Prostate gland (tissue), 2 donors: ENCODE results near the gene CDK14. TPM values are rescaled to one million over a fixed set of nuclear protein-coding genes. Genes with fewer than 3 reads are reported as not detected.

Experiments used
- DNase-seq: peaks from one replicate; pipeline ENCODE4 v3.0.0-alpha.2; 2019; ENCODE audit warnings: low spot score
- H3K27ac ChIP-seq, 2 donors: fragments of 200-600 bp; sonication (generic); 2 replicates each; pipeline ENCODE4 v1.5.1; 2017 to 2019
- H3K27me3 ChIP-seq: fragments of 200-600 bp; sonication (generic); replicated peaks from 2 replicates; pipeline ENCODE4 v1.5.1; 2019; ENCODE audit not compliant: insufficient read depth
- H3K36me3 ChIP-seq, 2 donors: fragments of 200-600 bp; sonication (generic); 1 replicate in 1 of 2; 2 replicates in 1 of 2; pipeline versions ENCODE4 v1.5.1 to v1.8.1; 2017 to 2019
- H3K4me1 ChIP-seq: fragments of 200-600 bp; sonication (generic); replicated peaks from 2 replicates; pipeline ENCODE4 v1.5.1; 2019
- H3K4me3 ChIP-seq, 2 donors: fragments of 200-600 bp; sonication (generic); 2 replicates each; pipeline ENCODE4 v1.5.1; 2017 to 2019
- H3K9me3 ChIP-seq: fragments of 200-600 bp; sonication (generic); 2 replicates; pipeline ENCODE4 v1.5.1; 2017
- POLR2A ChIP-seq: fragments of 450-650 bp; IDR thresholded peaks from one replicate; pipeline ENCODE4 v1.6.1; 2016; ENCODE audit warnings: antibody characterized with exemption, mild to moderate bottlenecking
- POLR2AphosphoS5 ChIP-seq: sonication (generic); formaldehyde crosslinking; IDR thresholded peaks from one replicate; pipeline ENCODE4 v1.6.1; 2017; ENCODE audit warnings: antibody characterized with exemption
- WGBS: methylation state at CpG from one replicate; pipeline ENCODE4 v1.1.5; 2018; 5-methylcytosine and 5-hydroxymethylcytosine counted together
- intact Hi-C: fragments of 100-400 bp; cut with DNase I; formaldehyde crosslinking; loops from one replicate; pipeline ENCODE4 v1.14.2; 2022
- total RNA-seq, 2 donors: library from RNA; depleted of rRNA; stranded (reverse); fragments of >200 nt; gene quantifications; one replicate each; pipeline ENCODE4 v1.1.0, GENCODE V29; 2016
- TF ChIP-seq, protein P1 (sequence below), 4 experiments: fragments of 200-600 bp in 2 of 4; fragments of 450-650 bp in 2 of 4; sonication (generic) in 2 of 4; IDR thresholded peaks; 1 replicate in 3 of 4; 2 replicates in 1 of 4; pipeline ENCODE4 v1.5.1; 2016 to 2019; ENCODE audit warnings: antibody characterized with exemption in 4 of 4, mild to moderate bottlenecking in 2 of 4, moderate library complexity in 2 of 4

CDK14 gene
- total RNA-seq, 2 donors from 2014 or later: 13.7 to 20.7 TPM

DNA sequence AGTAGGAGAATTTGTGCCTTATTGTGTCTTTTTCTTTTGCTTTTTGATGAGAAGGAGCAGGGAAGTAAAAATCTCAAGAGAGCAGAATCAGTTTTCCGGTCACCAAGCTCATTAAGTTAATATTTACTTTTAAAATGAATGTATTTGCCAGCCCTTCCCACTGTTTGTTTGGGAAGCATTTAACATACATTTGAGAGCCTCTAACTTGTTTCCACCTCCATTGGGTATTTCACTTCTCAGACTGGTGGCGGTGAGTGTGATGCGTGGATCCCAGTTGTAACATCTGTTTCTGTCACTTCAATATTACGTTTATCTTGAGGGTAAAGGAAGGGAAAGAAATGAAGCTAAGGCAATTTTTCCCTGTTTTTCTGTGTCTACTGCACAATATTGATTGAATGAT lies 22.8 kb downstream of the CDK14 start:
- 52% methylated on average over 4 of the region's 4 CpGs for WGBS
- TF ChIP-seq POLR2A (no peak), POLR2AphosphoS5 (no peak)
- TF ChIP-seq, protein P1, sequence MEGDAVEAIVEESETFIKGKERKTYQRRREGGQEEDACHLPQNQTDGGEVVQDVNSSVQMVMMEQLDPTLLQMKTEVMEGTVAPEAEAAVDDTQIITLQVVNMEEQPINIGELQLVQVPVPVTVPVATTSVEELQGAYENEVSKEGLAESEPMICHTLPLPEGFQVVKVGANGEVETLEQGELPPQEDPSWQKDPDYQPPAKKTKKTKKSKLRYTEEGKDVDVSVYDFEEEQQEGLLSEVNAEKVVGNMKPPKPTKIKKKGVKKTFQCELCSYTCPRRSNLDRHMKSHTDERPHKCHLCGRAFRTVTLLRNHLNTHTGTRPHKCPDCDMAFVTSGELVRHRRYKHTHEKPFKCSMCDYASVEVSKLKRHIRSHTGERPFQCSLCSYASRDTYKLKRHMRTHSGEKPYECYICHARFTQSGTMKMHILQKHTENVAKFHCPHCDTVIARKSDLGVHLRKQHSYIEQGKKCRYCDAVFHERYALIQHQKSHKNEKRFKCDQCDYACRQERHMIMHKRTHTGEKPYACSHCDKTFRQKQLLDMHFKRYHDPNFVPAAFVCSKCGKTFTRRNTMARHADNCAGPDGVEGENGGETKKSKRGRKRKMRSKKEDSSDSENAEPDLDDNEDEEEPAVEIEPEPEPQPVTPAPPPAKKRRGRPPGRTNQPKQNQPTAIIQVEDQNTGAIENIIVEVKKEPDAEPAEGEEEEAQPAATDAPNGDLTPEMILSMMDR (IDR thresholded peaks at IDR 0.05): no peak
- H3K36me3 ChIP-seq: no peaks in the 10 kb centered on the region
- no peak for DNase-seq
- intact Hi-C loops: no loop called here
- H3K4me3 ChIP-seq: no peak overlapping the region
- H3K27ac ChIP-seq: no peak overlapping the region
- H3K27me3 ChIP-seq: no peaks in the 10 kb centered on the region
- no peaks in the 10 kb centered on the region for H3K4me1 ChIP-seq
- H3K9me3 ChIP-seq: no peaks in the 10 kb centered on the region

DNA sequence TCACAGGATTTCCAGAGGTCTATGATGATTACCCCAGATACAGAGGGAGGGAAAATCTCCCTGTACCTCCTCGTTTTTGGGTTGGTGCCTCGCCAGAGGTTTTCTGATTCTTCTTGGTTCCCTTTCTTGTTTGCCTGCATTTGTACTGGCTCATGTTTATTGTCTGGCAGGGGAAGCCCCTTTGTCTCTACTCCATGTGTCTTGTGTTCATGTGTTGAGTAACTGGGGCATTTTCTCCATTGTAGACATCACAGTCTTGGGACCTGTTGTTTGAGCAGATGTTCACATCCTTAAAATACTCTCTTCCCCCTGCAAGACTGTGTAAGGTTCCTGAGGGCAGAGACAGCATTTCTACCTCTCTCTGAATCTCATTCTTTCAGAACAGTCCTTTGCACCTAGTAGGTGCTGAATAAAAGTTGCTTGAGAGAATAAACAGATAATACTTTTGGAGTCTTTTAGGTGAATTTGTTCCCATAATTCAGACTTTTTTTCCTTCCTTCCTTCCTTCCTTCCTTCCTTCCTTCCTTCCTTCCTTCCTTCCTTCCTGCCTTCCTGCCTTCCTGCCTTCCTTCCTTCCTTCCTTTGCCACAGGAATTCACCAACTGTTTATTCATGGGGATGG lies 25.1 kb downstream of the CDK14 start:
- intact Hi-C loops: loop anchor here (10.0 kb wide), 1 partner anchor 166 kb away; no protein-coding TSS in a partner anchor
- Histone ChIP-seq H3K36me3 (no peaks in the 10 kb centered on the region), H3K4me3 (no peak overlapping the region), H3K9me3 (no peaks in the 10 kb centered on the region), H3K4me1 (no peaks in the 10 kb centered on the region), H3K27ac (no peak overlapping the region), H3K27me3 (no peaks in the 10 kb centered on the region)
- no peak for DNase-seq
- TF ChIP-seq, protein P1 (IDR thresholded peaks at IDR 0.05): no peak
- TF ChIP-seq POLR2A (no peak), POLR2AphosphoS5 (no peak)
- WGBS: 49% methylated on average over 2 of the region's 2 CpGs

DNA sequence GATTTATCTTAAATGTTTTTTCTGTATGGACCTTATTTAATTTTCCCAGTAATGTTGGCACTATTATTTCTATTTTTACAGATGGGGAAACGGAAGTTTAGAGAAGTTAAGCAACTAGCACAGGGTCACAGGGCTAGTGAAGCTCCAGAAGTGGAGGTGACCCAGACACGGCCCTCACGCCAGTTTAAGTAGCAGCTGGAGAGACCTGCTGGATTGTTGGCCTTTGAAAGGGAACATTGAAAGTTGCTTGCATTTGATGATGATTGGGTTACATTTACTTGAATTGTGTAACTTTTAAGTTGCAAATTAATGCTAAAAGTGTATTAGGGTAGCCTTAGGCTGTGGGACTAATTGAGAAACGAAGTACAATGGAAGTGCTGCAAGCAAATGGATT lies 25.6 kb downstream of the CDK14 start:
- no peaks in the 10 kb centered on the region for H3K4me1 ChIP-seq
- H3K27ac ChIP-seq: no peak overlapping the region
- H3K36me3 ChIP-seq: no peaks in the 10 kb centered on the region
- TF ChIP-seq, protein P1 (IDR thresholded peaks at IDR 0.05): no peak
- TF ChIP-seq POLR2A (no peak), POLR2AphosphoS5 (no peak)
- no peak overlapping the region for H3K4me3 ChIP-seq
- no peaks in the 10 kb centered on the region for H3K9me3 ChIP-seq
- no peaks in the 10 kb centered on the region for H3K27me3 ChIP-seq
- WGBS: 81% methylated on average over 4 of the region's 4 CpGs
- intact Hi-C loops: loop anchor here (10.0 kb wide), 1 partner anchor 167 kb away; no protein-coding TSS in a partner anchor
- DNase-seq: no peak

DNA sequence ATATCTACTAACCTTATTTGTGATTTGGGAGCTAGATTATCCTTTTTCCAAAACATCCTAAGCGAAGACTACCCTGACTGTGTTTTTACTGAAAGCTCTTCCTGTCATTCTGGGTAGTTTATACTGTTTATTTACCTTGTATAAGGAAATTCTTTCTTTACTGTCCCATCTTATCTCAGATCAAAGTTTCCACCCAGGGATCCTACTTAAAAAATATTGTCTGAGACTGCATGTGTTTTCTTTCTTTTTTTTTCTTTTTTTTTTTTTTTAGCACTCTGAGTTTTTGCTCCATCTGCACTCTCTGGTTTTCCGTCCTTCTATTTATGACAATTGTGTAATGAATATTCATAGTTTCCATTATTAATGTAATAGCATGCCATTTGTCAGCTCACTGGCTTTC lies 26.5 kb downstream of the CDK14 start:
- no peaks in the 10 kb centered on the region for H3K27me3 ChIP-seq
- no peaks in the 10 kb centered on the region for H3K9me3 ChIP-seq
- TF ChIP-seq, protein P1 (IDR thresholded peaks at IDR 0.05): no peak
- no peak for TF ChIP-seq POLR2AphosphoS5
- TF ChIP-seq POLR2A: no peak
- H3K4me1 ChIP-seq: no peaks in the 10 kb centered on the region
- H3K27ac ChIP-seq: no peak overlapping the region
- 70% methylated on average over 2 of the region's 2 CpGs for WGBS
- no peak overlapping the region for H3K4me3 ChIP-seq
- intact Hi-C loops: loop anchor here (10.0 kb wide), 1 partner anchor 168 kb away; no protein-coding TSS in a partner anchor
- DNase-seq: no peak
- no peaks in the 10 kb centered on the region for H3K36me3 ChIP-seq
